ENCODE results near the gene TIMP3.

GRCh38 chr22:32776397-32776796 lies 25.1 kb upstream of the TIMP3 start:
- TF ChIP-seq POLR2AphosphoS5 (IDR thresholded peaks at IDR 0.05), result no peak
- TF ChIP-seq POLR2A (IDR thresholded peaks at IDR 0.05), result no peak
- TF ChIP-seq CTCF (IDR thresholded peaks at IDR 0.05), result no peak

Measured in upper lobe of left lung (tissue), 4 donors.